ENCODE measurements around the gene KMO. TPM values are rescaled to one million over a fixed set of nuclear protein-coding genes. Genes with fewer than 3 reads are reported as not detected.

The KMO gene
- total RNA-seq, 1 experiment from 2014 or later = not detected

- H3K9me3 Mint-ChIP-seq = no peaks in the 10 kb centered on the region
- H3K79me1 ChIP-seq (ENCODE audit: insufficient read depth, low read depth, low read length, poor library complexity, severe bottlenecking) = no peaks in the 10 kb centered on the region
- no peaks in the 10 kb centered on the region for H3K4me1 ChIP-seq (ENCODE audit: insufficient read depth, low read length)
- no peaks in the 10 kb centered on the region for H3K9me3 ChIP-seq (ENCODE audit: control insufficient read depth, low read depth, low read length)
- H3K23ac ChIP-seq (ENCODE audit: insufficient read length, low read depth, low read length) = no peak overlapping the region
- no peak overlapping the region for H3K27ac Mint-ChIP-seq
- no peak overlapping the region for H3K4ac ChIP-seq (ENCODE audit: low read depth, low read length)
- no peak overlapping the region for H3K27ac ChIP-seq (ENCODE audit: insufficient read length, low read depth, low read length)
- no peak overlapping the region for H2AK5ac ChIP-seq (ENCODE audit: insufficient read length, low read length)
- no peak for DNase-seq
- no peaks in the 10 kb centered on the region for H3K27me3 ChIP-seq (ENCODE audit: insufficient read depth, low read length)
- H3T11ph ChIP-seq (ENCODE audit: low read length) = no peak overlapping the region
- H3K79me2 ChIP-seq (ENCODE audit: insufficient read depth, low read length) = no peaks in the 10 kb centered on the region
- no peaks in the 10 kb centered on the region for H3K23me2 ChIP-seq (ENCODE audit: insufficient read length, low read depth, low read length, poor library complexity, severe bottlenecking)
- H2BK5ac ChIP-seq (ENCODE audit: insufficient read length, low read length) = no peak overlapping the region
- H3K18ac ChIP-seq (ENCODE audit: insufficient read length, low read depth, low read length) = no peak overlapping the region
- H2BK20ac ChIP-seq (ENCODE audit: low read depth, low read length, poor library complexity, severe bottlenecking) = no peak overlapping the region
- H3K36me3 Mint-ChIP-seq (ENCODE audit: insufficient read depth in 1 of 3, low read depth in 3 of 3) = no peaks in the 10 kb centered on the region; a peak in 1 of 7 replicates
- no peak overlapping the region for H3K4me3 Mint-ChIP-seq
- H3K4me2 ChIP-seq (ENCODE audit: insufficient read depth, insufficient read length, low read length) = no peak overlapping the region
- H2AFZ ChIP-seq (ENCODE audit: low read length) = no peak overlapping the region
- no peaks in the 10 kb centered on the region for H3K27me3 Mint-ChIP-seq (ENCODE audit: low read depth)
- H2BK15ac ChIP-seq (ENCODE audit: low read depth, low read length) = no peak overlapping the region
- no CpG with 5 or more reads among the region's 1 CpG for WGBS (ENCODE audit: extremely low coverage, insufficient read length, low lambda C conversion rate)
- H3K9ac ChIP-seq (ENCODE audit: extremely low read depth, insufficient read length, low read length) = no peak overlapping the region
- H2BK12ac ChIP-seq (ENCODE audit: insufficient read length, low read depth, low read length) = no peak overlapping the region
- no peaks in the 10 kb centered on the region for H4K20me1 ChIP-seq (ENCODE audit: control insufficient read depth, insufficient read depth, insufficient read length)
- H4K91ac ChIP-seq (ENCODE audit: insufficient read length, low read depth, low read length) = no peak overlapping the region
- no peak overlapping the region for H4K8ac ChIP-seq (replicated peaks; ENCODE audit: insufficient read length, low read depth, low read length)
- no peak overlapping the region for H4K5ac ChIP-seq (ENCODE audit: insufficient read length, low read depth, low read length)
- H3K4me1 Mint-ChIP-seq = peaks cover 0 to 5% of the 10 kb centered on the region in 2 experiments; a peak in 3 of 4 replicates
- no peak overlapping the region for H2BK120ac ChIP-seq (ENCODE audit: low read depth, low read length, poor library complexity, severe bottlenecking)
- no peak overlapping the region for H3K56ac ChIP-seq (ENCODE audit: insufficient read length, low read depth, low read length)
- no peak overlapping the region for H3K14ac ChIP-seq (ENCODE audit: insufficient read depth, low read length)
- no peak for TF ChIP-seq CTCF (conservative IDR thresholded peaks at IDR 0.05)
Observed at GRCh38 chr1:241593186-241593585, 61.0 kb downstream of the KMO start.
